Measurements from ENCODE around the gene RTL10. TPM values are rescaled to one million over a fixed set of nuclear protein-coding genes. Genes with fewer than 3 reads are reported as not detected.

RTL10 gene
- total RNA-seq, 4 donors from 2014 or later = 6.8 to 24.3 (median 17.7) TPM

DNA sequence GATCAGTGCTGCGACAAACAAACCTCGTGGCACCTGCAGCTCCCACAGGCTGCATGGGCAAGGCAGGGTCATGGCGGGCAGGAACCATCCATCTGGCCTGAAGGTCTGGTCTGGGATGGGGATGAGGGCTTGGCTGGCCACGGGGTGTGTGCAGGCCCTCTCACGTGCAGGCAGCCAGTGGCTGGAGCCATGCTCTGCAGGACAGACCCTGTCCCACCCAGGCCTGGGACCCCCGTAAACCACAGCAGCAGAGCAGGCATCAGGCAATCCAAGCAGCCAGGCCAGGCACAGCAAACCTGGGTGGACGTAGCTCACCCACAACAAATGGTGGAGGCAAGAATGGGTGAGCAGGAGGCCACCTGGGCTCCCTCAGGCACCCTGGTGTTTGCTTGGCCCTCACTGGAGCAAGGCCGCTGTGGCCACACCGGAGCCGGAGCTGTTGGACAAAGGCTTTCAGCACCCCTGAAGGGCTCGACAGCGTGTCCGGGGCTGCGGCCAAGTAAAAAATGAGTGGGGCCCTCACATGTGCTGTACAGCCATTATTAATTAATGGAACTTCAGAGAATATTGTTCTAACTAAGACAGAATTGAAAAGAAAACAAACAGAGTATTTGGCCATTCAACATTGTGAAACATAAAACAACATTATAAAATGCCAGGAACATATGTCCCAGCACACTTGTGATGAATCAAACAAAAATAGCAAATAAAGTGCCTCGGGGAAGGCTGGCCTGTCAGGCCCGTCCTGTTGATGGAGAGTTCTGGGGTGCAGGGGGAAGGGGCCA is 24.0 kb upstream of the RTL10 start:
- H3K4me1 ChIP-seq = peaks cover 0 to 16% of the 10 kb centered on the region in 2 donors
- intact Hi-C loops (cut with DNase I; ENCODE audit: low total_unique reads) = no loop called here
- no peak overlapping the region for H3K27ac ChIP-seq
- DNase-seq = peak; percentile 10 to 12
- TF ChIP-seq, protein P1, sequence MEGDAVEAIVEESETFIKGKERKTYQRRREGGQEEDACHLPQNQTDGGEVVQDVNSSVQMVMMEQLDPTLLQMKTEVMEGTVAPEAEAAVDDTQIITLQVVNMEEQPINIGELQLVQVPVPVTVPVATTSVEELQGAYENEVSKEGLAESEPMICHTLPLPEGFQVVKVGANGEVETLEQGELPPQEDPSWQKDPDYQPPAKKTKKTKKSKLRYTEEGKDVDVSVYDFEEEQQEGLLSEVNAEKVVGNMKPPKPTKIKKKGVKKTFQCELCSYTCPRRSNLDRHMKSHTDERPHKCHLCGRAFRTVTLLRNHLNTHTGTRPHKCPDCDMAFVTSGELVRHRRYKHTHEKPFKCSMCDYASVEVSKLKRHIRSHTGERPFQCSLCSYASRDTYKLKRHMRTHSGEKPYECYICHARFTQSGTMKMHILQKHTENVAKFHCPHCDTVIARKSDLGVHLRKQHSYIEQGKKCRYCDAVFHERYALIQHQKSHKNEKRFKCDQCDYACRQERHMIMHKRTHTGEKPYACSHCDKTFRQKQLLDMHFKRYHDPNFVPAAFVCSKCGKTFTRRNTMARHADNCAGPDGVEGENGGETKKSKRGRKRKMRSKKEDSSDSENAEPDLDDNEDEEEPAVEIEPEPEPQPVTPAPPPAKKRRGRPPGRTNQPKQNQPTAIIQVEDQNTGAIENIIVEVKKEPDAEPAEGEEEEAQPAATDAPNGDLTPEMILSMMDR (IDR thresholded peaks at IDR 0.05) = no peak
- TF ChIP-seq POLR2A (IDR thresholded peaks at IDR 0.05) = no peak
- H3K9me3 ChIP-seq = no peaks in the 10 kb centered on the region
- no peaks in the 10 kb centered on the region for H3K36me3 ChIP-seq
- H3K4me3 ChIP-seq = no peak overlapping the region
- H3K27me3 ChIP-seq = no peaks in the 10 kb centered on the region

DNA sequence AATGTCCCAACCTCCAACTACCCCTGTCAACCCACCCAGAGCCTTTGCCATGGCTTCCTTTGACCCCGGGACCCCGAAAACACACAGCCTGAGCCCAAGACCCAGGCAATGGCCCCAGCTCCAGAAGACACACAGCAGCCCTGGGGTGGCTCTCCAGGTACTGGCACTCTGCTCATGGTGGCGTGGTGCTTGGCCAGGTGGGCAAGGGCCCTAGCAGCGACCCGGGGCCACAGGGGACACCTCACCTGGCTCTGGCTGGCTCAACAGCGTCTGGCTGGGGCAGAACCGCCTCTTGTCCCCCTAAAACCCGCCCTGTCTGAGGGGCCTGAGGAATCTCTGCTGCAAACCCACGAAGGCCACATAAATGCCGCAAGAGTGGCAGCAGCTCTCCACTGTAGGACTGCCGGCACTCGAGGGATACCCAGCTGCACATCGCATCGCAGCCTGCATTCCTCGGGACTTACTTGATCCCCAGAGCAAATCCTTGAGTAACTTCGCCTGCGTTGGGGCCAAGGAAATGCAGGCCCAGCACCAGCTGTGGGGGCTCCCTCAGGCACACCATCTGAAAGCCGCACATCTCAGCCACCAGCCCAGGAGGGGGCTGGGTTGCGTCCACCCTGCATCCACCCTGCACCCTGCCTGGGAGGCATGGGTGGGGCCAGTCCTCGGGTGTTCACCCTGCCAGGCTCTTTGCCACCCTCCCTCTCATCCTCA is 23.1 kb upstream of the RTL10 start:
- Histone ChIP-seq H3K4me3 (no peak overlapping the region), H3K36me3 (no peaks in the 10 kb centered on the region), H3K27me3 (no peaks in the 10 kb centered on the region), H3K4me1 (peaks cover 0 to 16% of the 10 kb centered on the region in 2 donors), H3K27ac (no peak overlapping the region), H3K9me3 (no peaks in the 10 kb centered on the region)
- intact Hi-C loops (cut with DNase I; ENCODE audit: low total_unique reads) = no loop called here
- peak in 1 of 2 donors; percentile 12 for DNase-seq
- TF ChIP-seq, protein P1 (IDR thresholded peaks at IDR 0.05) = no peak
- no peak for TF ChIP-seq POLR2A (IDR thresholded peaks at IDR 0.05)

DNA sequence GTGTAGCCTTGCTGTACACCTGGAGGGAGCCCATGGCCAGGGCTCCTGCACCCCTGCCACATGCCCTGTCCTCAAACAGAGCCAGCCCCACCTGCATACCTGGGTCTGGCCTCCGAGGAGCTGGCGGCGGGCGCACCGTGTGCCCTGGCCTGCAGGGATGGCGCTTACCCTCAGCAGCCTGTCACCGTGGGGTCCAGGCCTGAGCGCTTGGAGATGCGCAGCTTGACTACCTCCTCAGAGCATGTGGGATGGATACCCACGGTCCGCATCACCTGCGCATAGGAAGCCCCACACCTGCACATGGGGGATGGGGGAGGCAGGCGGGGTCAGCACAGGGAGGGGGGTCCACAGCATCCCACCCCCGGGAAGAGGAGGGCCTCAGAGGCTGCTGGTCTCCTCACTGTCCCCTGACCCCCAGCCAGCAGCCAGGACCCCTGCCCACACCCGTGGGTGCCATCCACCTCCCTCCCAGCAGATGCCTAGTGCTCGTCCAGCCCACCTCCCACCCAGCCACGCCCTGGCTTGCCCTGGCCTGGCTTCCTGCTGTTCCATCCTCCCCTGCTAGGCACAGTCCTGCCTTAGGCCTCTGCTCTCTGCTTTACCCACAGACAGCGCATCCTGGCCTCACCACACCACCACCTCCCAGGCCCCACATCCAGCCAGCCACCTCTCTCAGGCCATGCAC is 22.4 kb upstream of the RTL10 start:
- Histone ChIP-seq H3K36me3 (no peaks in the 10 kb centered on the region), H3K27me3 (no peaks in the 10 kb centered on the region), H3K4me1 (peaks cover 0 to 15% of the 10 kb centered on the region in 2 donors), H3K4me3 (no peak overlapping the region), H3K9me3 (no peaks in the 10 kb centered on the region), H3K27ac (no peak overlapping the region)
- intact Hi-C loops (cut with DNase I; ENCODE audit: low total_unique reads) = no loop called here
- TF ChIP-seq, protein P1 (IDR thresholded peaks at IDR 0.05) = no peak
- no peak for TF ChIP-seq POLR2A (IDR thresholded peaks at IDR 0.05)
- peak; percentile 13 to 15 for DNase-seq

DNA sequence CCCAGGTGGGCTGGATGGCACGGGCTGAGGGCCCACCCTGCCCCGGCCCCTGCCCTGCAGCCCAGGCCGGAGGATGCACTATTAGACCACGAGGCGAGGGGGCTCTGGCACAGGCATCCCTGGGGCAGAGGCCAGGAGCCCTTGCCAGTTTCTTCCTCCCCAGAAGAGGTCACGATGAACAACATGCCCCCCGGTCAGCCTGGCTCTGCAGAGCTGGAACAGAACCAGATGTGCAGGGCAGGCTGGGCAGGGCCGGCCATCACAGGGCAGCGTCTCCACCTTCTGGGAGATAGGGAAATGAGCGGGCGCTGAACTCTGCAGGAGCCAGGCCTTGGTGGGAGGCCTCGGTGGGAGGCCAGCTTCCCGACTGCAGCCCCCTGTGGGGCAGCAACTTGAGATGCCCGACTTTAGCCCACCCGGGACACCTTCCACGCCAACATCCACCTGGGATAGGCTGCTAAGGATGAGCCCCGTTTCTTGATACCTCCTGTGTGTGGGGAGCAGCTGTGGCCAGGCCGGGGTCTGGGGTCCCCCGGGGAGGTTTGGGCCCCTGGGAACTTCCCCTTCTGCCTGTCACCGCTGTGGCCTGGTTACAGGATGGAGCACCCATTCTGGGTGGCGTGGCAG is 21.8 kb upstream of the RTL10 start:
- Histone ChIP-seq H3K9me3 (no peaks in the 10 kb centered on the region), H3K27ac (peak overlapping the region; percentile 40 to 48), H3K4me3 (no peak overlapping the region), H3K4me1 (peaks cover 0 to 8% of the 10 kb centered on the region in 2 donors), H3K36me3 (no peaks in the 10 kb centered on the region), H3K27me3 (no peaks in the 10 kb centered on the region)
- DNase-seq = peak; percentile 16 to 35
- TF ChIP-seq POLR2A (IDR thresholded peaks at IDR 0.05) = no peak
- TF ChIP-seq, protein P1 (IDR thresholded peaks at IDR 0.05) = peak in 1 of 4 experiments; percentile 23
- intact Hi-C loops (cut with DNase I; ENCODE audit: low total_unique reads) = no loop called here
